D721Med (cell line): Measurements from ENCODE around the gene MAN1C1.

ENCODE experiments used
- DNase-seq: peaks from one replicate; pipeline ENCODE4 v3.0.0; 2011; ENCODE audit warnings: low spot score; ENCODE audit not compliant: insufficient read length
- FAIRE-seq: peaks from 2 replicates; lab custom pipeline; 2011; peaks lifted over from hg19 to GRCh38; lab: Jason Lieb, UNC
- TF ChIP-seq, protein P1 (sequence below): IDR thresholded peaks from 2 replicates; pipeline ENCODE4 v1.5.1; 2012; ENCODE audit warnings: mild to moderate bottlenecking, control low read depth; ENCODE audit not compliant: insufficient read depth; ENCODE audit errors: missing control alignments

The MAN1C1 gene

DNA sequence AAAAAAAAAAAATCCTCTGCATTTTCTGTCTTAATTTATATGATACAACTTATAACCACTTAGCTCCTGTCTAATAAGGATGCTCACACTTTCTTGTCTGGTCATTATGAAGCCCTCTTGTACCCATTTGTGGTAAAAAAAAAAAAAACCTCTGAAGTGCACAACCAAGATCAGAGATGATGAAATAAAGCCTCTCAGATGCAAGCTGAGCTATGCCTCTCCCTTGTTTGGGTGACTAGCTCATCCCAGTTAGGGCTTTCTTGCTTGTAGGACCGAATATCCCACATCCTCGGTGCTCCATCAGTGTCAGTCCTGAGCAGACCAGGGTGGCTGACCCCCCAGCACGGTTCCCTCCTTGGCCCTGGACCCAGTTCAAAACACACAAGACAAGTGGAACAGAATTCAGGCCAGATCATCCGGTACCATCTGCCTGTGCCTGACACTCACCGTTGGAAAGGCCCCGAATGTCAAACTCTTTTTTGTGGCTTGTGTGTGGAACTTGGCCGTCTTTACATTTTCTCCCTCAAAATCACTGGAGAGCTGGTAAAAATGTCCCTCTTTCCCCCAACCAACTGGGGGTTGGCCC lies 177.1 kb downstream of the MAN1C1 start:
- DNase-seq = no peak
- FAIRE-seq = no peak
- TF ChIP-seq, protein P1, sequence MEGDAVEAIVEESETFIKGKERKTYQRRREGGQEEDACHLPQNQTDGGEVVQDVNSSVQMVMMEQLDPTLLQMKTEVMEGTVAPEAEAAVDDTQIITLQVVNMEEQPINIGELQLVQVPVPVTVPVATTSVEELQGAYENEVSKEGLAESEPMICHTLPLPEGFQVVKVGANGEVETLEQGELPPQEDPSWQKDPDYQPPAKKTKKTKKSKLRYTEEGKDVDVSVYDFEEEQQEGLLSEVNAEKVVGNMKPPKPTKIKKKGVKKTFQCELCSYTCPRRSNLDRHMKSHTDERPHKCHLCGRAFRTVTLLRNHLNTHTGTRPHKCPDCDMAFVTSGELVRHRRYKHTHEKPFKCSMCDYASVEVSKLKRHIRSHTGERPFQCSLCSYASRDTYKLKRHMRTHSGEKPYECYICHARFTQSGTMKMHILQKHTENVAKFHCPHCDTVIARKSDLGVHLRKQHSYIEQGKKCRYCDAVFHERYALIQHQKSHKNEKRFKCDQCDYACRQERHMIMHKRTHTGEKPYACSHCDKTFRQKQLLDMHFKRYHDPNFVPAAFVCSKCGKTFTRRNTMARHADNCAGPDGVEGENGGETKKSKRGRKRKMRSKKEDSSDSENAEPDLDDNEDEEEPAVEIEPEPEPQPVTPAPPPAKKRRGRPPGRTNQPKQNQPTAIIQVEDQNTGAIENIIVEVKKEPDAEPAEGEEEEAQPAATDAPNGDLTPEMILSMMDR = no peak

DNA sequence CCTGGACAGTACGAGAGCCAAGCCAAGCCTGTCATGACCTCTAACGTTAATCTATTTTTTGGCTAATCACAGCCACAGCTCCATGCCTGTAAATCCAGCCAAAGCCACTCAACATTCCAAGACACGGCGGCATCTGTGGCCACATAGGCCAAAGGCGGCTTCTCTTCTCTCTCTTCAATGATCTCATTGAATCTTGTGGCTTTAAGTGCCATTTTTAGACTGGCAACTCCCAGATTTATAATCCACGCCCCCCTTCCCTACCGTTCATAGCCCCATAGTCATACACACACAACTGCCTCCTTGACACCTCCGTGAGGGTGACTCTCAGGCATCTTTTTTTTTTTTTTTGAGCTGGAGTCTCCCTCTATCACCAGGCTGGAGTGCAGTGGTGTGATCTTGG lies 177.7 kb downstream of the MAN1C1 start:
- DNase-seq (no peak), FAIRE-seq (no peak)
- TF ChIP-seq, protein P1 = no peak

DNA sequence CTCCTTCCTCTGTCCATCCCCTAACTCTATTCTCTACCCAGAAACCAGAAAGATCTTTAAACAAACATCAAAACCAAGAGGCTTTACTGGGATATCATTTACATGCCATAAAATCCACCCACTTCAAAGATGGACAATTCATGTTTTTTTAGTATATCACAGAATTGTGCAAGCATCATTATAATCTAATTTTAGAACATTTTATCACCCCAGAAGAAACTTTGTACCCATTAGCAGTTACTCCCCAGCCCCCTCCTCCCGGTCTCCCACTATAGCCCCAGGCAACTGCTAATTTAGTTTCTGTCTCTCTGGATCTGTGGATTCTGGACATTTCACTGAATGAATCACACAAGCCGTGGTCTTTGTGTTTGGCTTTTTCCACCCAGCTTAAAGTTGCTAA lies 178.6 kb downstream of the MAN1C1 start:
- FAIRE-seq (no peak), DNase-seq (no peak)
- TF ChIP-seq, protein P1 = no peak

DNA sequence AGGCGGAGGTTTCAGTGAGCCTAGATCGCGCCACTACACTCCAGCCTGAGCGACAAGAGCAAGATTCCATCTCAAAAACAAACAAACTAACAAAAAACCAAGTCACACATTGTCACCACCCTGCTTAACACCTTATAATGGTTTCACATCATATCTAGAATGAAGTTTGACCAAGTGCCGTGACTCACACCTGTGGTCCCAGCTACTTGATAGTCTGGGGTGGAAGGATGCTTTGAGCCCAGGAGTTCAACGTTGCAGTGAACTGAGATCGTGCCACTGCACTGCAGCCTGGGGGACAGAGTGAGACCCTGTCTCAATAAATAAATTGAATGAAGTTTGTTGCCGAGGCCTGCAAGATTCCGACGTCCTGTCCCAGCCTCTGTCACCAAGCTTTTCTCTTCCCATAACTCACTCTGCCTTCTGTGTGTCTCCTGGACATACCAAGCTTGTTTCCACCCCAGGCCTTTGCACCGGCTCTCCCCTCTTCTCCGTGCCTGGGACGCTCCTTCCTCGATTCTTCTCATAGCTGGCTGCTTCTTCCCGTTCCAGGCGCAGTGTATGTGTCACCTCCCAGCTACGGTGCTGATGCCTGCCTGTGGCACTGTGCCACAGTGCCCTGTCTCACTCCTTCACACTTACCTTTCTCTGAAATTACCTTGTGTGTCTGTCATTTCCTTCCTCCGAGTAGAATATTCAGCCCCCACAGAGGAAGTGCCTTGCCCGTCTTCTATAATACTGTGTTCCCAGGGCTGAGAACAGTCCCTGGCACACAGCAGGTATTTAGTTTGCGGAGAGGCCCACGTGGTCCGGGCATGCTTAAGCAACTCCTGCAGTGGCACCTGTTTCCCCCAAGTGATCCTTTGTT lies 179.6 kb downstream of the MAN1C1 start:
- DNase-seq = no peak
- TF ChIP-seq, protein P1 = no peak

DNA sequence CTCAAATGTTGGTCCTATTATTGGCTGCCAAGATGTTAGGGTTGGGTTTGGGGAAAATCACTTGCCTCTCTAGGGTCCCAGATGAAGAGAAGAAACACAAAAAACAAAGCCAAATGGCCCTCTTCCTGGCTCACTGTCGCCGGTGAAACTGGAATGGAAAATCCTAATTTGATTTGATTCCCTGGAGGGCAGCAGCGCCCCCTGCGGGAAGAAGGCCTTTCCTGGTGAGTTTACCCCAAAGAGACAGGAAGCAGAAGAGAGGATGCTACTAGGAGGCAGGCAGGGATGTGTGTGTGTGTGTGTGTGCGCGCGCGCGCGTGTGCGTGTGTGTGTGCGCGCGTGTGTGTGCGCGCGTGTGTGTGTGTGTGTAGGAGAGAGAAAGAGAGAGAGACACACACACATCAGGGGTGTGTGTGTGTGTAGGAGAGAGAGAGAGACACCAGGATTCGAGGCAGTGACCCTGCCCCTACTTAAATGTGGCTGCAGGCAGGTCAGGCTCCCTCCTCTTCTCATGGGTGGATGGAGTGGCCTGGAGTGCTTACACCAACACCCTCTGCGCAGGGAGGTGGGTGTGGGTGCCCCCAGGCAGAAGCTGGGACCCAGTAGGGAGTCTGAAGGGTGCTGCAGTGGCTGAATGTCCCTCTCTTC lies 180.3 kb downstream of the MAN1C1 start:
- TF ChIP-seq, protein P1 = peak; percentile 91
- DNase-seq (peak; percentile 64), FAIRE-seq (no peak)

More for the DNA sequence above, 179.6 kb downstream of the MAN1C1 start:
- FAIRE-seq = no peak

DNA sequence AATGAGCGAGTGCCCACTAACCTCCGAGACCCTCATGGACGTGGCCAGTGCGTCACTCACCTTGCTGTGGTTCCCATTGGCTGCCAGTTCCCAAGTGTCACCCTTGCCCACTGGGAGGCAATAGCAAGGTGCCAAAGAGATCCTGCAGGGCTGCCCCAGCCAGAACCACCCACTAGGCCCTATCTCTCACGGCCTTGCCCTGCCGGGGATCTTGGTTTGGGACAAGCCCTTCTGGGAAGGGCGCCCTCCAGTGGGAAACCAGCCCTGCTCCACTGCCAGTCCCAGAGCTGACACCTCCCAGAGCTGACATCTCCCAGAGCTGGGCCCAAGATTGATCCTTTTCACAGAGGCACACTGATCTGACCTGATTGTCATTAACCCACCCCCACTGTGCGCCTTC lies 181.3 kb downstream of the MAN1C1 start:
- DNase-seq (no peak), FAIRE-seq (no peak)
- TF ChIP-seq, protein P1 = peak; percentile 35
